ENCODE results near the gene GRM3.
A peak's percentile ranks its signal among the peaks of the same experiment; 100 is the strongest.

Gene GRM3

GRCh38 chr7:86904949-86905834, 261.5 kb downstream of the GRM3 start:
- DNase-seq (ENCODE audit: low spot score): peak; percentile 1

DNA sequence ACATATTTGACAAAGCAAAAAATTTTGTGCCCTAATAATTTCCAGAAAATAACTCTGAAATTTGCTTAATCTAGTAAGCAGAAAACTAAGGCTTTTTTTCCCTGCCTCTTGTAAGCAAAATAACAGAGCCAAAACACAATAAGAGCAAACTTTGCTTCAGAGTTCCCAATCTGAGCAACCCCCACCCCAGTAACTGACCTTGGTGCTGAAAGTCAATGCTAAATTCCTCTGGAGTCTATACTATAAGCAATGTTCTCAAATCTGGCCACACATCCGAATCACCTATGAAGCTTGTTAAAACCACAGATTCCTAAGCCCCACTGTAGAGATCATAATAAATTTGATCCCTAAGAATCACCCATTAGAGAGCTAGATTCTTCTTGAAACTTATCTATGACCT, 265.2 kb downstream of the GRM3 start:
- no peak for DNase-seq (ENCODE audit: low spot score)

DNA sequence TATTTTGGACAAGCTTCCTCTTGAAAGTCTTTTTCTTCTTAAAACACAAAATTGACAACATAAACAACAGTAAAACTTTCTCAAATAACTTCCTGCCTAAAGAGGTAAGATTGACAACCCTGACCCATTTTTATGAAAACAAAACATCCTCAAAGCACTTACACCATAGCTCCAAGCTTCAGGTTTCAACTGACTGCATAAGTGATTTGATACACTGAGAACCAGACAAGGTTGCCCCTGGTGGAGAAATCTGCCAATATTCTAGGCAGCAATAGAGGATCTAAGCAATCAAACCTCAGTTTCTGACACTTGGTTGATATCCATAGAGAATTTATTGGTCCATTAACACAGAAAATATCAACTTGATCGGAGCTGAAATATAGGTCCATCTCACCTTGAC, 267.9 kb downstream of the GRM3 start:
- no peak for DNase-seq (ENCODE audit: low spot score)

DNA sequence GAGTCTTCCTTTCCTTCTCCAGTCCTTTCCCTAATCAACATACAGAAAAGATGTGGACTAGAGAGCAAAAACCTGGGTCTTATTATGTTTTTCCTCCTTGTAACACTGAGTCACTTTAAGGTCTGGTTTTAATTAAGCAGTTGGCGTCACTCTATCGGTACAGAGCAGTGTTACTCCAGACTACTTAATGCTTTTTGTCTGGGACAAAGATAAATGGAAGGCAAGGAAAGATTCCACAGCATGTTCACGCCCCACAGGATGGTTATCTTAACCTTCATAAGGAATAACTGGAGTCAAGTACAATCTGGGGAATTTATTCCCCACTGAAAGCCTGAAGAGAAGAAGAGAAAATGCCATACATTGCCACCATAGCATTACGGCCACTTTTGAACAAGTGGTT, 270.0 kb downstream of the GRM3 start:
- no peak for DNase-seq (ENCODE audit: low spot score)
